CD4-positive, alpha-beta T cell treated with Interleukin-4 for 1 hour (primary cell): ENCODE results near the gene ATP6V0D1.
A peak's percentile ranks its signal among the peaks of the same experiment; 100 is the strongest.
"Not testable (repeated sequence)": the region's sequence is repeated elsewhere in the genome, so short reads cannot be mapped to it uniquely, and the experiment has no call there.

Experiments
- DNase-seq, 2 donors: peaks; one replicate each; pipeline ENCODE4 v3.0.0-alpha.2; 2020 to 2022

Gene ATP6V0D1

GRCh38 chr16:67425061-67425460 lies 55.9 kb downstream of the ATP6V0D1 start:
- DNase-seq = no peak

DNA sequence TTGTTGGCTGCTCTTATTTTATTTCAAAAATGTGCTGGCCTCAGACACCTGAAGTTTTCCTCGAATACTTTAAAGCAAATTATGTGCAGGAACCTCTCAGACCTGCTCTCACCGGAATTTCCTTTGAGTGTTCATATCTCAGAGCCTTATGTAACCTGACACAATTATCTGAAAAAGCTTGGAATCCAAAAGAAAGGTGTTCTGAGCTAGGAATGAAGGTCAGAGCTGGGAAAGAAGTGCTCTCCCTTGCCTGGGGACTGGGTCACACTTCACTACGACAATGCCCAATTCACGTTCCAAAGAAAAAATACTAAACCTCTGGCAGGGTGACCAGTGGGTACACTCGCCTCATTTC lies 56.7 kb downstream of the ATP6V0D1 start:
- DNase-seq = no peak

DNA sequence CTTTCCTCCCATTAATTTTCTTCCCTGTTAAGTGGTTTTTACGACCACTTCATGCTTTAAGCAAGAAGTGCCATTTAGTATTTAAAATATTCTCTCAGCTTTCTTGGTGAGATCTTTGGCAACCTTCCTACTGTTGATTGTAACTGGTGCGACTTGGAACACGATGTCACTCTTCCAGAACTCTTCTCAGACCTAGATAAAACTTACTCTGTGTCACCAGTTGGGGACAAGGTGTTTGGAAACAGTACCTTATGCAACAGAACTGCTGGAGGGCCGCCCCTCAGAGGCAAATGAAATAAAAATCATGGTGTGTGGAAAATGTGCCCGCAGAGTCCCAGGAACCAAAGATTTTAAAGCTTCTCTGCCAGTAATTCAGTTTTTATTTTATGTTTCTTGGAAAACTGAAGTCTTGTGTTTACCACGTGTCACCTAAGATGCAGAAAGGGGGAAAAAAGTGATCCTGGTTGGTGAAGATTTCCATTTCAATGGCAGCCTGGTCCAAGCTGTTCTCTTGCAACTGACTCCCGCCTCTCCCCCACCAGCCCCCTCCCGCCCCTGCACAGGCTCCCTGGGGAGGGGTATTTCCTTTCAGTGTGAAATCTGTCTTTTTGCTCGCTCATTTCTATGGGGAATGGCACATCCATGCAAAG lies 57.2 kb downstream of the ATP6V0D1 start:
- no peak for DNase-seq

DNA sequence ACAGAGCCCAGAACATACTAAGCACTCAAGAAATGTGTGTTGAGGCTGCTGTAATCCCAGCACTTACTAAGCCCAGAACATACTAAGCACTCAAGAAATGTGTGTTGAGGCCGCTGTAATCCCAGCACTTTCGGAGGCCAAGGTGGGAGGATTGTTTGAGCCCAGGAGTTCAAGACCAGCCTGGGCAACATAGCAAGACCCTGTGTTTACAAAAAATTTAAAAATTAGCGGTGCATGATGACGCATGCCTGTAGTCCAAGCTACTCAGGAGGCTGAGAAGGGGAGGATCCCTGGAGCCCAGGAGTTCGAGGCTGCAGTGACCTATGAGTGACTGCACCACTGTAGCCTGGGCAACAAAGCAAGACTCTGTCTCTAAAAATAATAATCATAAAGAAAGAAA lies 57.9 kb downstream of the ATP6V0D1 start:
- DNase-seq = no peak

GRCh38 chr16:67421030-67421429 lies 59.9 kb downstream of the ATP6V0D1 start:
- no peak for DNase-seq

DNA sequence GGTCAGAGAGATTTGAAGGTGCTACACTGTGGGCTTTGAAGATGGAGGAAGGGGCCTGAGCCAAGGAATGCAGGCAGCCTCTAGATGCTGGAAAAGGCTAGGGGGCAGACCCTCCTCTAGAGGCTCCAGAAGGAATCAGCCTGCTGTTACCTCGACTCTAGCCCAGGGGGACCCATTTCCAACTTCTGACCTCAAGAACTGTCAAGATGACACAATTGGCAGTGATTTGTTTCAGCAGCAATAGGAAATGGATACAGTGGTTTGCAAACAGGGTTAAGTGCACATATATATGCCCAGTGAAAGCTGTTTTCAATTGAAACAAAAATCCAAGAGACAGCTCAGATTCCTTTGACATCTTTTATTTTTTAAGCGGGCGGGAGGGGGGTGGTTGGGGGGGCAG lies 61.0 kb downstream of the ATP6V0D1 start:
- no peak for DNase-seq

- DNase-seq = no peak
Observed at GRCh38 chr16:67419502-67419901, 61.5 kb downstream of the ATP6V0D1 start.

GRCh38 chr16:67417333-67418061 lies 63.5 kb downstream of the ATP6V0D1 start:
- no peak for DNase-seq

DNA sequence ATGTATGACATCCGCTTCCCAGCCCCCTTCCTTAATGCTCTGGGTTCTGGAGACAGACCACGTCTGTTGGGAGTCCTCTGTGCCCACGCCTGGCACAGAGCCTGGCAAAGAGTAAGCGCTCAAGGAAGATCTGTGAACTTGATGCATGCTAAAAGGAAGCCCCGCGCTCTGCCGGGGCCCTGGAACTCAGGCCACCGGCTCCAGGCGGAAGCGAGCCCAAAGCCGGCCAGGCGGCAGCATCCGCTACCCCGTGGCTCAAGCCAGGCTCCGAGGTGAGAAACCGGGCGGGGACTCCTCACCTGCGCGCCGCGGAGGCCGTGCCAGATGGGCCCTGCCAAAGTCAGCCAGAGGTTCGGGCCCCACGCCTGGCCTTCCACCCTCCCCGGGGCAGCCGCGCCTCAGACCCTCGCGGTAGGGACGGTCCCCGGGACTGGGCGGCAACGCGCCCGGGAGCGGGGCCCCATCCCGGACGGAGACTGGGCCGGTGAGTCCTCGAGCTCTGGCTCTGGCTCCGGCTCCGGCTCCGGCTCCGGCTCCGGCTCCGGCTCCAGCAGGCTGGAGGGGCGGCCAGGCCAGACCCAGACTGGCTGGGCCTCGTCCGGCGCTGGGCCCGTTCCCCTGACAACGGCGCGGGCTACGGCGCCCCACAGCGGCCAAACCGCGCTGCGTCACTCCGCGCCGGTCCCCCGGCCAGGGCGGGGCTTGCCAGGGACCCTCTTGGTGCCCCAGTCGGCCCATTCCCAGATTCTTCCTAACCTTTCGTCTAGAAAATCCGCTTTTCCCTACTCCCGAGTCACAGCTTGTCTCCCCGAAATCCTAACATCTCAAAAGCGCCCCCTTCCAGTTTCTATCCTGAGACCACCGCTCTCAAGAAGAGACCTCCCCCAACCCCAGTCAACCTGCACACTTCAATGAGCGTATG lies 64.8 kb downstream of the ATP6V0D1 start, which contains the start of gene ZDHHC1:
ZDHHC1 (minus strand) TSS at position 606 of the 922 bp plus-strand sequence. CDS start 8,702 bp downstream, outside the sequence.
- peak; percentile 40 to 44 for DNase-seq

GRCh38 chr16:67415421-67415820 lies 65.5 kb downstream of the ATP6V0D1 start:
- DNase-seq = not testable (repeated sequence)

GRCh38 chr16:67413978-67414911 lies 66.7 kb downstream of the ATP6V0D1 start:
- DNase-seq = no peak

GRCh38 chr16:67412294-67412693 lies 68.7 kb downstream of the ATP6V0D1 start:
- no peak for DNase-seq

DNA sequence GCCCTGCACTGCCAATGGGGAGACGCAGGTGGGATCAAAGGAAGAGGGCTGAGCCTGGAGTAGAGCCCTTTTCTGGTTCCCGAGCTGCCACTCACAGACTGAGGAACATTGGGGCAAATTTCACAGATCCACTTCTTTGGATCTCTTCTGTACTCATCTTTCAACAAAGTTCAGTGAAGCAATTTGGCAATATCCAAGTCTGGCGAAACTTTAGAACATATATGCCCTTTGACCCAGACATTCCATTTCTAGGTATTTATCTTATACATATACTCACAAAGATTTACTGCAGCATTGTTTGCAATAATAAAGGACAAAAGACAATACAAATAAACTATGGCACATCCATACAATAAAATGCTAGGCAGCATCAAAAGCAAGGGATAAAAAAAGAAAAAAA lies 69.6 kb downstream of the ATP6V0D1 start:
- DNase-seq = no peak

DNA sequence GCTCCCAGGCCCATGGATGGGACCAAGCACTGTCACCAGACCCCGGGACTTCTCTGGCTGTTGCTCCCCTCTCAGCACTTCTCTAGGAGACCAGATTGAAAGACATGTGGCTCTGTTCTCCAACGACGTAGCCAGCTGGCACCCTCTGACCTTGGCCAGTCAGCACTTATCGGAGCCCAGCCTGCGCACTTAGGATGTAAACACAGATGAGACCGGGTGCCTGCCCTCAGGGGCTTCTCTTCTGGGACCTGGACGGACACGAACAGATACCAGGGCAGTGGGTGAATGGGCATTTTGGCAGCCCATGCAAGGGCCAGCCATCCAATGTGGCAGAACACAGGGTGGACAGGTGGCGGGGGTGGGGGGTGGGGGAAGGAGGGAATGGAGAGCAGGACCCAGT lies 71.3 kb downstream of the ATP6V0D1 start:
- no peak for DNase-seq

DNA sequence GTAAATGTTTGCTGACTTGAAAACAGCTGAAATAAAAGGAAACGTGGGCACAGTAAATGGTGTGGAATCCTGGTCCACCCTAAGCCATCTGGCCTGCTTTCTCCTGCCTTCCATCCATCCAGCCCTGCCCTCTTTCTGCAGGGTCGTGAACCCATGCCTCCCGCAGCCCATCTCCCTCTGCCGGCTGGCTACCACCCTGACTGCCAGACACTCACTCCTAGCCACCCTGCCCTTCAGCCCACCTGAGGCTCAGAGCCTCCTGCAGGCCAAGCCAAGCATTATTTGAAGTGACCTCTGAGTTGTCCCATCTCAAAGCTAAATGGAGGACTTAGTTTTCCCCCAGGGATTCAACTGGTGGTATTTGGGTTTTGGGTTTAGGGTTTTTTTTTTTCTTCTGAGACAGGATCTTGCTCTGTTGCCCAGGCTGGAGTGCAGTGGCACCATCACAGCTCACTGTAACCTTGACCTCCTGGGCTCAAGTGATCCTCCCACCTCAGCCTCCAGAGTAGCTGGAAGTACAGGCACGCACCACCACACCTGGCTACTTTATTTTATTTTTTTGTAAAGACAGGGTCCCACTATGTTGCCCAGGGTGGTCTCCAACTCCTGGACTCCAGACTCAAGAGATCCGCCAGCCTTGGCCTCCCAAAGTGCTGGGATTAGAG lies 73.0 kb downstream of the ATP6V0D1 start:
- DNase-seq = no peak

DNA sequence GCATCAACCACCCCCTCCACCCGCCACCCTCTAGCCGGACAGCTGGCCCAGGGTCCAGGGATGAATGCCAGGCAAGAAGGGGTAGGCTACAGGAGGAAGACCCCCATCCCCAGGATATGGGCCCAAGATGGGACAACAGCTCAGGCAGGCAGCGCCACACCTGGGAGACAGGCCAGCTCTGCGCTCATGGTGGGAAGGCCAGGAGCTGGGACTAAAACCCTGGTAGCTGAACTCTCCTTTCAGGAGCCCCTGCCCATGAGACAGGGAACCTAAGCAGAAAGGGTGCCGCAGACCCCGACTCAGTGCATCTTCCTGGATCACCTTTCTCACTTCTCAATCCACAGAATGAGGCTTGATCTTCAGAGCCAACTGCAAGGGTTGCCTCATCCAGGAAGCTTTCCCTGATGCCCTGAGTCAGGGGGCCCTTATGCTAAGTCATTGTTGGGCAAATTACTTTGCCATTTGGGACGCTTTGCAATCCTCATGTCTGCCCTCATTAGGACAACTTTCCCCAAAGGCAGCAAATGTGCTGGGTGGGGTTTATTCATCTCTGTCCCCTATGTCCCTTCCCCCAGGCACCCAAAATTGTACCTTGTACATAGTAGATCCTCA lies 73.7 kb downstream of the ATP6V0D1 start:
- DNase-seq = no peak

GRCh38 chr16:67406111-67406971 lies 74.6 kb downstream of the ATP6V0D1 start:
- DNase-seq = no peak

DNA sequence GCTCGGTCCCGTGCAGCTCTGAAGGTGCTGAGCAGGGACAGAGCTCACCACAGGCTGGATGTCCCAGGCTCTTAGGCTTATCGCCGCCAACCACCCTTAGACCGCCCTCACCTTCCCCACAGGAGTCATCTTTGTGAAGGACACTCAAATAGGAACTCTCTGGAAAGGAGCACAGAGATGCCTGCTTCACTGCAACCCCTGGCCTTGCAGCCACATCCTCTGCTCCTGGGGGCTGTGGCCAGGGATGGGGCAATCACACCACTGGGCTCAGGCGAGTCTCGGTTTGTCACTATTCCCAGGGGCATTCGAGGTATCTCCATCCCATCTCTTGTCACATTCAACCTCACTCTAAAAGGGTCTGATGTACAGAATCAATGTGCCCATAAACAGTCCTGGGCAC lies 75.6 kb downstream of the ATP6V0D1 start:
- no peak for DNase-seq

GRCh38 chr16:67404740-67405226 lies 76.2 kb downstream of the ATP6V0D1 start:
- DNase-seq = no peak

- DNase-seq = no peak
Observed at GRCh38 chr16:67403976-67404555, 76.9 kb downstream of the ATP6V0D1 start.
